HEK293T (cell line): Measurements from ENCODE around the gene SIT1.
A peak's percentile ranks its signal among the peaks of the same experiment; 100 is the strongest.

Experiments used
- CTCF ChIA-PET: fragments of 350-600 bp; formaldehyde crosslinking; extraction: SDS; loops from one replicate; lab custom pipeline; 2021; ENCODE audit warnings: antibody characterized with exemption, inconsistent platforms; lab: Yijun Ruan, JAX
- POLR2A ChIA-PET: fragments of 350-600 bp; formaldehyde crosslinking; extraction: SDS; loops from one replicate; lab custom pipeline; 2020; ENCODE audit warnings: antibody characterized with exemption, inconsistent platforms; lab: Yijun Ruan, JAX
- DNase-seq: peaks from one replicate; pipeline ENCODE4 v3.0.0; 2012; ENCODE audit warnings: mixed read lengths; ENCODE audit errors: extremely low spot score
- ARNT ChIP-seq: fragments of 450-650 bp; IDR thresholded peaks from 2 replicates; pipeline ENCODE4 v1.6.1; 2017; ENCODE audit warnings: mild to moderate bottlenecking
- BHLHE40 ChIP-seq: fragments of 450-650 bp; IDR thresholded peaks from 2 replicates; pipeline ENCODE4 v1.6.1; 2016; ENCODE audit warnings: mild to moderate bottlenecking, moderate library complexity, borderline replicate concordance
- CTBP1 ChIP-seq: fragments of 450-650 bp; IDR thresholded peaks from 2 replicates; pipeline ENCODE4 v1.6.1; 2016; ENCODE audit warnings: borderline replicate concordance
- ELF4 ChIP-seq: fragments of 450-650 bp; IDR thresholded peaks from 2 replicates; pipeline ENCODE4 v1.6.1; 2017; ENCODE audit warnings: antibody characterized with exemption
- FOXA1 ChIP-seq: fragments of 450-650 bp; IDR thresholded peaks from 2 replicates; pipeline ENCODE4 v1.6.1; 2016; ENCODE audit warnings: mild to moderate bottlenecking
- FOXK2 ChIP-seq: fragments of 450-650 bp; IDR thresholded peaks from 2 replicates; pipeline ENCODE4 v1.6.1; 2016; ENCODE audit warnings: mild to moderate bottlenecking
- FOXM1 ChIP-seq: fragments of 450-650 bp; IDR thresholded peaks from 2 replicates; pipeline ENCODE4 v1.6.1; 2017; ENCODE audit warnings: mild to moderate bottlenecking, borderline replicate concordance
- L3MBTL2 ChIP-seq: fragments of 450-650 bp; conservative IDR thresholded peaks from 2 replicates; pipeline ENCODE4 v1.6.1; 2016; ENCODE audit warnings: mild to moderate bottlenecking
- NFRKB ChIP-seq: fragments of 450-650 bp; IDR thresholded peaks from 2 replicates; pipeline ENCODE4 v1.6.1; 2016; ENCODE audit warnings: mild to moderate bottlenecking, moderate library complexity
- PKNOX1 ChIP-seq: fragments of 450-650 bp; IDR thresholded peaks from 2 replicates; pipeline ENCODE4 v1.6.1; 2016
- SP1 ChIP-seq: fragments of 450-650 bp; IDR thresholded peaks from 2 replicates; pipeline ENCODE4 v1.6.1; 2017
- SUZ12 ChIP-seq: fragments of 450-650 bp; IDR thresholded peaks from 2 replicates; pipeline ENCODE4 v1.6.1; 2016; ENCODE audit warnings: mild to moderate bottlenecking
- ZNF384 ChIP-seq: fragments of 450-650 bp; IDR thresholded peaks from 2 replicates; pipeline ENCODE4 v1.6.1; 2016

SIT1 gene

GRCh38 chr9:35603986-35604577 lies 46.6 kb downstream of the SIT1 start:
- TF ChIP-seq NFRKB (no peak), FOXA1 (no peak), BHLHE40 (no peak), CTBP1 (no peak), SP1 (no peak), PKNOX1 (peak; percentile 36), ARNT (no peak), FOXM1 (no peak), SUZ12 (no peak), ELF4 (peak; percentile 75), L3MBTL2 (0 out of 2 replicates have a peak, but pooled peaks have one; percentile 90)
- POLR2A ChIA-PET = interaction anchor here (0.6 to 1.4 kb wide), 3 partner anchors 11 to 128 kb away, joined by 3 to 6 read pairs (median 5); partner anchors contain the start of genes CREB3 and TLN1
- CTCF ChIA-PET = interaction anchor here (0.6 to 1.2 kb wide), 6 partner anchors 11 to 1048 kb away, joined by 3 to 8 read pairs (median 4); partner anchors contain the start of gene ARHGEF39

GRCh38 chr9:35603506-35603985 lies 47.2 kb downstream of the SIT1 start:
- TF ChIP-seq FOXA1 (no peak), L3MBTL2 (peak; percentile 94)
- ChIA-PET POLR2A (interaction anchor here (0.6 to 1.4 kb wide), 3 partner anchors 12 to 128 kb away, joined by 3 to 6 read pairs (median 5); partner anchors contain the start of genes CREB3 and TLN1), CTCF (interaction anchor here (0.6 to 1.2 kb wide), 6 partner anchors 10 to 1048 kb away, joined by 3 to 8 read pairs (median 4); partner anchors contain the start of gene ARHGEF39)
- DNase-seq = peak; percentile 20

More at GRCh38 chr9:35603986-35604577, 46.6 kb downstream of the SIT1 start:
- DNase-seq = peak; percentile 98

GRCh38 chr9:35599763-35600604 lies 50.7 kb downstream of the SIT1 start:
- CTCF ChIA-PET = no interaction called here
- POLR2A ChIA-PET = interaction anchor here (0.7 kb wide), 1 partner anchor 22 kb away, joined by 3 read pairs; no protein-coding TSS in a partner anchor
- DNase-seq = no peak
- no peak for TF ChIP-seq FOXK2
- TF ChIP-seq L3MBTL2 = no peak
- TF ChIP-seq FOXM1 = no peak
- no peak for TF ChIP-seq ZNF384
